ENCODE data around the gene RGPD6.
"Not testable (repeated sequence)": the region's sequence is repeated elsewhere in the genome, so short reads cannot be mapped to it uniquely, and the experiment has no call there.

- TF ChIP-seq CTCF (conservative IDR thresholded peaks at IDR 0.05); ZFX (IDR thresholded peaks at IDR 0.05): not testable (repeated sequence)
Observed at GRCh38 chr2:110609843-110610612, 33.0 kb upstream of the RGPD6 start.

All from C4-2B (cell line).